NCI-H2081 treated with DMSO at 0.1 percent for 48 hours (cell line): Measurements from ENCODE around the gene RNU6-9.

Experiments
- DNase-seq: peaks from one replicate; lab custom pipeline; 2025; lab: John Stamatoyannopoulos, UW

The RNU6-9 gene

DNA sequence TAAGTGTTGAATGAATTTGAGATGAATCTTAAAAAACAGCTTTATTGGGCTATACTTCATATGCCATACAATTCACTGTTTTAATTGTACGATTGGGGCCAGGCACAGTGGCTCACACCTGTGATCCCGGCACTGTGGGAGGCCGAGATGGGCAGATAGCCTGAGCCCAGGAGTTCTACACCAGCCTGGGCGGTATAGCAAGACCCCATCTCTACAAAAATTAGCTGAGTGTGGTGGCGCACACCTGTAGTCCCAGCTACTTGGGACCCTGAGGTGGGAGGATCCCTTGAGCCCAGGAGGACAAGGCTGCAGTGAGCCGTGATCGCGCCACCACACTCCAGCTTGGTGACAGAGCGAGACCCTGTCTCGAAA is 42.9 kb downstream of the RNU6-9 start:
- DNase-seq: no peak

- no peak for DNase-seq
Observed at GRCh38 chr19:937259-937694, 44.0 kb downstream of the RNU6-9 start.

DNA sequence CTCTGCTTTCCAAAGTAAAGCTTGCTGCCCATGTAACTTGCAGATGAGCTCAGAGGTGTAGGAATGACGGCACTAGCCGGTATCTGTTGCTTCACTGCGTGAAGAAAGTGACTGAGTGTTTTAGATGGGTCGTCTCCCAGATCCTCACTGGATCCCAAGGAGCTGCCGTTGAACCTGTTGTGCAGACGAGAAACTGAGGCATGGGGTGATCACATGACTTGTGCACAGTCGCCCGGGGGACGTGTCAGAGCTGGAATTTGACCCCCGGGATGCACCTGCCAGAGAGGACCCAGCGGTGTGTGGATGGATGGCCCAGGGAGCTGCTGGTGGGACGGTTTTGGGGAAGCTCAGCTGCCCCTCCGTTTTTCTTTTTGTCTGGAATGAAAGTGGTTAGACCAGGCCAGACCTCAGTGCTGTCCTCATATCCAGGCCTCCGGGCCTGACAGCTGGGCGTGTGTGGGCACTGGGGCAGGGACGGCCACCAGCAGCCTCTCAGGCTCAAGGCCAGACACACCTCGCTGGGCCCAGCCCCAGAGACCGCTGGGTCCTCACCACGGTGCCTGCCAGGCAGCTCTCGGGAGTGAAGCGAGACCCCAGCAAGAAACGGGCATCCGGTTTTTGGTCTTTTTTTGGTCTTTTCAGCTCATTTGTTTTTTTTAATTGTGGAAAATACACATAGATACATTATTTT is 45.1 kb downstream of the RNU6-9 start:
- DNase-seq: no peak

GRCh38 chr19:939439-939838 is 46.2 kb downstream of the RNU6-9 start:
- DNase-seq: no peak

DNA sequence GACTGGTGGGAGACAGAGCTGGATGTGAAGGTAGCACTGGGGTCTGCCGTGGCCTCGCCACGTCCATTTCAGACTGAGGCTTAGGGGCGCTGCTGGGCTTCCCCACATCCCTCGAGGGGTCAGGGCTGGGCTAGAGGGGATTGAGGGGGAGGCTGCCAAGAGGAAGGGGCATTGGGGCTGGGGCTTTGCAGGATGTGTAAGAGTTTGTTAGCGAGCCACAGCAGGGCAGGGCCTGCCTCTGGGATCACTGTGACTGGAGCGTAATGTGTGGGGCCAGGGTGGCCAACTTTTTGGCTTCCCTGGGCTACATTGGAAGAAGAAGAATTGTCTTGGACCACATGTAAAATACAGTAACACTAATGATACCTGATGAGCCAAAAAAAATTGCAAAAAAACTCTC is 46.6 kb downstream of the RNU6-9 start:
- no peak for DNase-seq

DNA sequence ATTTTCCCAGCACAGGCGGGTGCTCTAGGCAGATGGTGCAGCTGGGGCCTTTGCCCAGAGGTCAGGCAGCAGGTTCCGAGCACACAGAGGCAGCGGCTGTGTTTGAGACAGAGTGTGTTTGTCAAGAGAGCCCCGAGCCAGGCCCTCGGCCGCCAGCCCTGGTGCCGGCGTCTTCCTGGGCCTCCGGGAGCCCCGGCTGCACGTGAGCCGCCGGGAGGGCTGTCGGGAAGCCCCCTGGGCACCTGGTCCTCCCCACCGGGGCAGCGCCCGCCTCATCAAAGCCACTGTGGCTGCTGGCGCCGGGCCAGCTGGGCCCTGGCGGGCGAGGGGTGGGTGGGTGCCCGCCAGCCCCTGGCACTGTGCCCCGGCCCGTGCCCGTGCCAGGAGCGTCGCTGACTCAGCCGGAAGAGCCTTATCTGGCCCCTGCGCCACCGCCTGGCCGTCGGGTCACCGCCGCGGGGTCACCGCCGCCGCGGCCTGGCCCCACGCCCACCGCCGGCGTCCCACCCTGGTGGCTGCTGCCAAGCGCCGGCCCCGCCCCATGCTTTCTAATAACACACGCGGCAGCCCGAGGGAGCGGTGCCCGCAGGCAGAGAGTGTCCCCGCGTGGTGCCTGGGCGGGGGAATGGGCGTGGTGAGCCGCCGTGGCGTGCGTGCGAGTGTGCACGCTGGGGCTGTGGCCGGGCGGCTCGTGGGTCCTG is 47.5 kb downstream of the RNU6-9 start:
- no peak for DNase-seq

- DNase-seq: no peak
Observed at GRCh38 chr19:941292-942132, 48.2 kb downstream of the RNU6-9 start.

GRCh38 chr19:942133-942645 is 48.9 kb downstream of the RNU6-9 start:
- no peak for DNase-seq
